ENCODE measurements around the gene B4GALT6. TPM values are rescaled to one million over a fixed set of nuclear protein-coding genes. Genes with fewer than 3 reads are reported as not detected.
A peak's percentile ranks its signal among the peaks of the same experiment; 100 is the strongest.

The B4GALT6 gene
- total RNA-seq, 1 donor: 2.2 TPM

DNA sequence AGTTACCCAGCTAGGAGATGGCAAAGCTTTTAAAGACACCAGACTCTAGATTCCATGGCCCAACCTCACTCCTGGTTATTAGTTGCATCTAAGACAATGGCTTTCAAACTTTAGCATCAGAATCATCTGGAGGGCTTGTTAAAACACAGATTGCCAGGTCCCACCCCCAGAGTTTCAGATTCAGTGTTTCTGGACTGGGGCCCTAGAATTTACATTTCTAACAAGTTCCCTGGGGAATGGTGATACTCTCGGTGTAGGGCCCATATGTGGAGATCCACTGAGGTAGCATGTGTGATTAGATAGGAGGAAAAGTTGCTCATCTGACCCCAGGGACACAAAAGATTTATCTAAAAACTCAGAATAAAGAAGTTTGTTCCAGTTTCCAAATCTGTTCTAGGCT lies 107.2 kb downstream of the B4GALT6 start:
- TF ChIP-seq, protein P1, sequence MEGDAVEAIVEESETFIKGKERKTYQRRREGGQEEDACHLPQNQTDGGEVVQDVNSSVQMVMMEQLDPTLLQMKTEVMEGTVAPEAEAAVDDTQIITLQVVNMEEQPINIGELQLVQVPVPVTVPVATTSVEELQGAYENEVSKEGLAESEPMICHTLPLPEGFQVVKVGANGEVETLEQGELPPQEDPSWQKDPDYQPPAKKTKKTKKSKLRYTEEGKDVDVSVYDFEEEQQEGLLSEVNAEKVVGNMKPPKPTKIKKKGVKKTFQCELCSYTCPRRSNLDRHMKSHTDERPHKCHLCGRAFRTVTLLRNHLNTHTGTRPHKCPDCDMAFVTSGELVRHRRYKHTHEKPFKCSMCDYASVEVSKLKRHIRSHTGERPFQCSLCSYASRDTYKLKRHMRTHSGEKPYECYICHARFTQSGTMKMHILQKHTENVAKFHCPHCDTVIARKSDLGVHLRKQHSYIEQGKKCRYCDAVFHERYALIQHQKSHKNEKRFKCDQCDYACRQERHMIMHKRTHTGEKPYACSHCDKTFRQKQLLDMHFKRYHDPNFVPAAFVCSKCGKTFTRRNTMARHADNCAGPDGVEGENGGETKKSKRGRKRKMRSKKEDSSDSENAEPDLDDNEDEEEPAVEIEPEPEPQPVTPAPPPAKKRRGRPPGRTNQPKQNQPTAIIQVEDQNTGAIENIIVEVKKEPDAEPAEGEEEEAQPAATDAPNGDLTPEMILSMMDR (IDR thresholded peaks at IDR 0.05; ENCODE audit: extremely low read depth, low read depth, low read length): no peak
- H2AFZ ChIP-seq (ENCODE audit: low read length): no peak overlapping the region
- H3K27me3 ChIP-seq (ENCODE audit: insufficient read depth, low read length): no peaks in the 10 kb centered on the region
- H3K9me3 ChIP-seq (ENCODE audit: low read depth, low read length): no peaks in the 10 kb centered on the region
- no peaks in the 10 kb centered on the region for H3K79me2 ChIP-seq (ENCODE audit: insufficient read depth, low read length)
- no peaks in the 10 kb centered on the region for H4K20me1 ChIP-seq (ENCODE audit: insufficient read depth, low read length)
- H3K4me2 ChIP-seq (ENCODE audit: insufficient read depth, low read length): no peak overlapping the region
- H3K4me3 ChIP-seq (ENCODE audit: insufficient read depth, low read length): no peak overlapping the region
- DNase-seq (ENCODE audit: insufficient read length, low spot score, missing footprints): no peak
- H3K27ac ChIP-seq (ENCODE audit: low read depth, low read length): no peak overlapping the region
- H3K4me1 ChIP-seq (ENCODE audit: insufficient read depth, low read length): no peaks in the 10 kb centered on the region
- H3K36me3 ChIP-seq (ENCODE audit: insufficient read depth, low read length): no peaks in the 10 kb centered on the region

DNA sequence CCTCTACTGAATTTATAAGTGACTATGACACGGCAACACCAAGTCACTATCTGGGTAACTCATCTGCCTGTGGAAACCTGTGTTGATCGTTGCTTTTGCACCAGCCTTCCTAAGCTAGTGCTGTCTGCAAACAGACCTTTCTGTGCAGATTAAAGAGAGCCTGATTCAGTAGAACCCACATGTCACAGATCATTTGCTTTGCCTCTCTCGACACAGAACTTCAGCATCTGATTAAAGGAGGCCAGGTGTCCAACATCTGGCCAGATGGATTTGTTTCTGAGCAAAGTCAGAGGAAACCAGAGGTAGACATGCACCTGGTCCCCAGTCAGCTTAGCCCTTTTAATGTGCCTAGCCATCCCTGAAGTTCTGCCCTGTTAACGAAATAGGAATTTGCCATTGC lies 107.7 kb downstream of the B4GALT6 start:
- H3K4me2 ChIP-seq (ENCODE audit: insufficient read depth, low read length): no peak overlapping the region

DNA sequence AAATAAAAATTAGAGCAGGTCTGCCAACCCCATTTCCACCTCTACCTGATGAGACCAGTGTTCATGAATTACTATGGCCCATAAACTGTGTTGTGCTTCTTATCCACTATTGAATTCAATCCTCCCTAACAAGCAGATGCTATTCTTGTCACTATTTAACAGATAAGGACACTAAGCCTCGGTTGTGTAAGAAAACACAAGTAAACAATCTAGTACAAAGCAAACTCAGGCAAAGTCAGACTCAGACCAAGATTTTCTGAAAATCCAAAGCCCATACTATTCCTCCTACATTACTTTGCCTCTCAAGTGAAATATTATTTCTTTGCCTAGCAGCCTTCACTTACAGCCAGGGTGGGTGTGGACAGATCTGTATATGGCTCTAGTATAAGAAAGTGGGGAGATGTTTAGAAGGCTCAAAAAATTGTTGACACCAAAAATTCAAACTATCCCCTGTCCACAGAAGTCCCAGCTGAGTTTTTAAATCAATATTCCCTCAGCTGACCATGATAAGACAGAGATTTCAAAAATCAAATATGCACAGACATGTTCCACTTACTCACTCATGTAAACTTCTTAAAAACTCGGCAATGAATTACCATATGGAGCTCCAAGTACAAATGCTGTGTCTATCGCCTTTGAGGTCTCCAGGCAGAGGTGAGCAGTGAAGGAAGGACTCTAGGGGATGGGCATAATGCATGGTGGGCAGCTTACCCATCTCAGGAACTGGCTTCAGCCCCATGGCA lies 108.7 kb downstream of the B4GALT6 start:
- TF ChIP-seq, protein P1 (IDR thresholded peaks at IDR 0.05; ENCODE audit: extremely low read depth, low read depth, low read length): no peak
- no peak overlapping the region for H2AFZ ChIP-seq (ENCODE audit: low read length)
- no peak overlapping the region for H3K27ac ChIP-seq (ENCODE audit: low read depth, low read length)
- no peaks in the 10 kb centered on the region for H3K36me3 ChIP-seq (ENCODE audit: insufficient read depth, low read length)
- H3K4me3 ChIP-seq (ENCODE audit: insufficient read depth, low read length): no peak overlapping the region
- DNase-seq (ENCODE audit: insufficient read length, low spot score, missing footprints): no peak
- no peaks in the 10 kb centered on the region for H3K9me3 ChIP-seq (ENCODE audit: low read depth, low read length)
- no peak overlapping the region for H3K4me2 ChIP-seq (ENCODE audit: insufficient read depth, low read length)
- no peaks in the 10 kb centered on the region for H3K27me3 ChIP-seq (ENCODE audit: insufficient read depth, low read length)
- no peaks in the 10 kb centered on the region for H3K79me2 ChIP-seq (ENCODE audit: insufficient read depth, low read length)
- H4K20me1 ChIP-seq (ENCODE audit: insufficient read depth, low read length): no peaks in the 10 kb centered on the region
- H3K4me1 ChIP-seq (ENCODE audit: insufficient read depth, low read length): no peaks in the 10 kb centered on the region

More for the DNA sequence above, 107.7 kb downstream of the B4GALT6 start:
- no peaks in the 10 kb centered on the region for H3K27me3 ChIP-seq (ENCODE audit: insufficient read depth, low read length)
- DNase-seq (ENCODE audit: insufficient read length, low spot score, missing footprints): no peak
- H2AFZ ChIP-seq (ENCODE audit: low read length): no peak overlapping the region
- no peak overlapping the region for H3K27ac ChIP-seq (ENCODE audit: low read depth, low read length)
- no peak overlapping the region for H3K4me3 ChIP-seq (ENCODE audit: insufficient read depth, low read length)
- H3K9me3 ChIP-seq (ENCODE audit: low read depth, low read length): no peaks in the 10 kb centered on the region
- H3K4me1 ChIP-seq (ENCODE audit: insufficient read depth, low read length): no peaks in the 10 kb centered on the region
- no peaks in the 10 kb centered on the region for H3K79me2 ChIP-seq (ENCODE audit: insufficient read depth, low read length)
- no peaks in the 10 kb centered on the region for H4K20me1 ChIP-seq (ENCODE audit: insufficient read depth, low read length)
- TF ChIP-seq, protein P1 (IDR thresholded peaks at IDR 0.05; ENCODE audit: extremely low read depth, low read depth, low read length): no peak
- H3K36me3 ChIP-seq (ENCODE audit: insufficient read depth, low read length): no peaks in the 10 kb centered on the region

DNA sequence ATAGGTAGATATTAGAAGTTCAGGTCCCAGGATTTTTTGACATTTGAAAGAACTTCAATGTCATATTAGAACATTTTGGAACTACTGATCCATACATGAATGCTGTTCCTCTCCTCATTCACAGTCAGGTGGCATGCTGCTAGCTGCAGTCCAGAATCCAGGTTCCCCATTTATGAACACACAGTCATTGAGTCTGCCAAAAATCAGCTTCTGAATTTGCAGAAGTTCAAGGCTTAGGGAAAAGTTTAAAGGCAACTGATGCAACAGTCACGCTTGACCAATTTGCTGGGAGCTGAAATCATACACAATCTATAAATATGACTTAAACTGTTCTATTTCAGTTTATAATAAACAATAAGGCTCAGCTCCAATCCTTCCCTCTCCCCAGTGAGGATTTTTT lies 110.0 kb downstream of the B4GALT6 start:
- Histone ChIP-seq H4K20me1 (ENCODE audit: insufficient read depth, low read length) (no peaks in the 10 kb centered on the region), H2AFZ (ENCODE audit: low read length) (no peak overlapping the region), H3K79me2 (ENCODE audit: insufficient read depth, low read length) (no peaks in the 10 kb centered on the region), H3K4me2 (ENCODE audit: insufficient read depth, low read length) (no peak overlapping the region), H3K4me1 (ENCODE audit: insufficient read depth, low read length) (no peaks in the 10 kb centered on the region), H3K27me3 (ENCODE audit: insufficient read depth, low read length) (no peaks in the 10 kb centered on the region), H3K4me3 (ENCODE audit: insufficient read depth, low read length) (no peak overlapping the region), H3K36me3 (ENCODE audit: insufficient read depth, low read length) (no peaks in the 10 kb centered on the region), H3K27ac (ENCODE audit: low read depth, low read length) (no peak overlapping the region), H3K9me3 (ENCODE audit: low read depth, low read length) (no peaks in the 10 kb centered on the region)
- TF ChIP-seq, protein P1 (IDR thresholded peaks at IDR 0.05; ENCODE audit: extremely low read depth, low read depth, low read length): no peak
- DNase-seq (ENCODE audit: insufficient read length, low spot score, missing footprints): peak; percentile 19

Other genes with a start within 250 kb of the B4GALT6 start
- gene DSG3, start 236.8 kb downstream of the B4GALT6 start, total RNA-seq: 1.4 and 1.8 TPM in 2 replicates
- 9.0 and 21.2 TPM in 2 replicates for gene DSG2, start 186.4 kb downstream of the B4GALT6 start, total RNA-seq
- gene TTR, start 92.7 kb downstream of the B4GALT6 start, total RNA-seq: not detected in 2 replicates
- gene SLC25A52, start 76.3 kb upstream of the B4GALT6 start, total RNA-seq: not detected in 2 replicates

Data from osteoblast (primary cell).